Naive thymus-derived CD8-positive, alpha-beta T cell (primary cell): ENCODE measurements around the gene WDTC1. TPM values are rescaled to one million over a fixed set of nuclear protein-coding genes. Genes with fewer than 3 reads are reported as not detected.
A peak's percentile ranks its signal among the peaks of the same experiment; 100 is the strongest.

Experiments used
- ATAC-seq, 2 donors: fragments of 150-1000 bp; cut with Tn5 transposase in 1 of 2; sonication (Bioruptor Pico), chemical (Tn5 transposase) in 1 of 2; 1 replicate in 1 of 2; 2 replicates in 1 of 2; pipeline ENCODE4 v1.10.0; 2021; ENCODE audit warnings: mild to moderate bottlenecking in 2 of 2, moderate library complexity in 2 of 2
- POLR2A ChIA-PET: fragments of 350-600 bp; sonication (Branson Sonifier 250); formaldehyde crosslinking; loops from one replicate; lab custom pipeline; 2021; ENCODE audit warnings: antibody characterized with exemption; lab: Charles Lee
- DNase-seq, 10 donors: peaks; one replicate each; pipeline versions ENCODE4 v3.0.0 to v3.0.0-alpha.2; 2020 to 2022
- H3K27ac Mint-ChIP-seq, 10 donors: one replicate each; pipeline ENCODE4 v1.8.0; 2020 to 2022; ENCODE audit warnings: mild to moderate bottlenecking in 10 of 10, mixed read lengths in 10 of 10, moderate library complexity in 4 of 10, inconsistent platforms in 1 of 10
- H3K27me3 Mint-ChIP-seq, 5 donors: one replicate each; pipeline ENCODE4 v1.8.0; 2021 to 2022; ENCODE audit warnings: mixed read lengths in 5 of 5
- H3K36me3 Mint-ChIP-seq, 3 donors: one replicate each; pipeline ENCODE4 v1.8.0; 2020 to 2022; ENCODE audit warnings: mixed read lengths in 3 of 3, mild to moderate bottlenecking in 2 of 3, inconsistent platforms in 1 of 3
- H3K4me1 Mint-ChIP-seq, 4 donors: one replicate each; pipeline ENCODE4 v1.8.0; 2021 to 2022; ENCODE audit warnings: mixed read lengths in 4 of 4
- H3K4me3 Mint-ChIP-seq, 10 donors: one replicate each; pipeline ENCODE4 v1.8.0; 2020 to 2022; ENCODE audit warnings: mild to moderate bottlenecking in 10 of 10, mixed read lengths in 10 of 10, moderate library complexity in 6 of 10, inconsistent platforms in 1 of 10
- H3K9me3 Mint-ChIP-seq, 9 donors: one replicate each; pipeline ENCODE4 v1.8.0; 2020 to 2022; ENCODE audit warnings: mixed read lengths in 9 of 9, mild to moderate bottlenecking in 3 of 9, inconsistent platforms in 1 of 9, moderate library complexity in 1 of 9
- polyA plus RNA-seq, 3 donors: library from polyadenylated mRNA; unstranded; fragments of 300-500 nt; fragmentation: Illumina TruSeq; gene quantifications; one replicate each; pipeline ENCODE4 v1.2.3, GENCODE V29; 2021
- total RNA-seq, 8 experiments: library from RNA in 2 of 8; stranded (reverse) in 2 of 8; gene quantifications; one replicate each; pipeline ENCODE4 v1.2.3 and lab custom pipeline; 2021 to 2026

Gene WDTC1
- total and polyA plus RNA-seq, 5 experiments from 2014 or later = 4.0 to 58.2 (median 5.8) TPM

DNA sequence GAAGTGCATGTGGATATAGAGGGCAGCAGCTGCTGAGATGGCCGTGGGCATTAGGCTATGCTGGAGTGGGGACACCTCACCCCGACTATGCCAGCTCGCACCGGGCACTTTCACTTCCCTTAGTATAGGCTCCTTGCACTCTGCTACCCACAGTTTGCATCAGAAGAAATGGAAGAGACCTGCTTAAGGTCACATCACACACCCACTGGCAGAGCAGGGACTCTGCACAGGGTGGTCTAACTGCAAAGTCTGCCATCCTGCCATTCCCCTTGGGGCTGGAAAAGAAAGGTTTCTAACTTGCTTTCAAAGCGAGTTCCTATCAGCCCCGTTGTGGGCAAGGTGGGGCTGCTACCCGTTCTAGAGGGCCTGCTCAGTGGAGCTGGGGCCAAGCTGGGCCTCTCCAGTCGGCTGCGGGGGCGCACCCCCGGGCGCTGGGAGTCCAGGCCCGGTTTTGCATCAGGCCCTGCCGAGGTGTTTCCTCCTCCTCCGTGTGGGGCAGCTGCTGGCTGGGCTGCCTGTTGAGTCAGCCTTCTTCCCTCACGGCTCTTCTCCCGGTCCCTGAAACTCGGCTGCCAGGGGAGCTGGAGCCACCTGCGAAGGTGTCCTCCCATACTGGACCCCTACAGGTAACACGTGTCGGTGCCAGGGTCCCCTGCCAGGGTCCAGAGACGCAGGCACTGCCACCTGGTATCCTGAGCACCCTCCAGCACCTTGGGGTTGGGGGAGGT is 107.3 kb downstream of the WDTC1 start, which contains the start of gene SYTL1:
Gene SYTL1, plus strand, starts transcription at position 498 of the 728 bp plus-strand sequence. CDS start 3,313 bp downstream, outside the sequence.
- Mint-ChIP-seq H3K9me3 (no peaks in the 10 kb centered on the region), H3K27ac (peak within 1 kb of the TSS; percentile 89 to 98 (median 96)), H3K4me3 (peak within 1 kb of the TSS; percentile 87 to 100 (median 96)), H3K4me1 (peaks cover 28 to 62% (median 57%) of the 10 kb centered on the region in 4 donors), H3K27me3 (no peaks in the 10 kb centered on the region), H3K36me3 (peaks cover 0 to 17% (median 4%) of the 10 kb centered on the region in 3 donors)
- ATAC-seq = peak; percentile 66 to 73
- POLR2A ChIA-PET = interaction anchor here (0.6 to 10.3 kb wide), 12 partner anchors 8 to 321 kb away, joined by 3 to 142 read pairs (median 8); partner anchors contain the start of genes MAP3K6, TMEM222 and WDTC1
- DNase-seq = peak; percentile 50 to 78 (median 62)

DNA sequence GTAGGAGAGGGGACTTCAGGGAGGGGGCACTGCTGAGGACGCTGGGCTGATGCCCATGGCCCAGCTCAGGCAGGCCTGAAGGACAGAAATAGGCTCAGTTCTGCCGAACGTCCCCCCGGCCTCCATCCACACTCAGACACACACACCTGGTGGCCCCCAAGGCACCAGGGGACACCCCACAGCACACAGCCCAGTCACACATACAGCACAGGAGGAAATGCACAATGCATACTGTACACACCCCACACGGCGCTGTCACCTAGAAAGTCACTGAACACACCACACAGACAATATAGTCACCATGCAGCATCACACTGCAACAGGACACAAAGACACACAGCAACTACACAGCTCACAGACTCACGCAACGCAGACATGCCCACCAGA is 108.0 kb downstream of the WDTC1 start:
- Mint-ChIP-seq H3K27ac (peak overlapping the region; percentile 89 to 98 (median 96)), H3K4me3 (peak overlapping the region; percentile 87 to 100 (median 96)), H3K4me1 (peaks cover 30 to 67% (median 61%) of the 10 kb centered on the region in 4 donors), H3K36me3 (peaks cover 0 to 20% (median 4%) of the 10 kb centered on the region in 3 donors), H3K27me3 (no peaks in the 10 kb centered on the region), H3K9me3 (no peaks in the 10 kb centered on the region)
- DNase-seq (peak in 2 of 10 donors; percentile 24 to 34), ATAC-seq (peak; percentile 35 to 44)
- POLR2A ChIA-PET = interaction anchor here (0.6 to 10.3 kb wide), 14 partner anchors 10 to 330 kb away, joined by 3 to 142 read pairs (median 5); partner anchors contain the start of genes IFI6, MAP3K6 and TMEM222

DNA sequence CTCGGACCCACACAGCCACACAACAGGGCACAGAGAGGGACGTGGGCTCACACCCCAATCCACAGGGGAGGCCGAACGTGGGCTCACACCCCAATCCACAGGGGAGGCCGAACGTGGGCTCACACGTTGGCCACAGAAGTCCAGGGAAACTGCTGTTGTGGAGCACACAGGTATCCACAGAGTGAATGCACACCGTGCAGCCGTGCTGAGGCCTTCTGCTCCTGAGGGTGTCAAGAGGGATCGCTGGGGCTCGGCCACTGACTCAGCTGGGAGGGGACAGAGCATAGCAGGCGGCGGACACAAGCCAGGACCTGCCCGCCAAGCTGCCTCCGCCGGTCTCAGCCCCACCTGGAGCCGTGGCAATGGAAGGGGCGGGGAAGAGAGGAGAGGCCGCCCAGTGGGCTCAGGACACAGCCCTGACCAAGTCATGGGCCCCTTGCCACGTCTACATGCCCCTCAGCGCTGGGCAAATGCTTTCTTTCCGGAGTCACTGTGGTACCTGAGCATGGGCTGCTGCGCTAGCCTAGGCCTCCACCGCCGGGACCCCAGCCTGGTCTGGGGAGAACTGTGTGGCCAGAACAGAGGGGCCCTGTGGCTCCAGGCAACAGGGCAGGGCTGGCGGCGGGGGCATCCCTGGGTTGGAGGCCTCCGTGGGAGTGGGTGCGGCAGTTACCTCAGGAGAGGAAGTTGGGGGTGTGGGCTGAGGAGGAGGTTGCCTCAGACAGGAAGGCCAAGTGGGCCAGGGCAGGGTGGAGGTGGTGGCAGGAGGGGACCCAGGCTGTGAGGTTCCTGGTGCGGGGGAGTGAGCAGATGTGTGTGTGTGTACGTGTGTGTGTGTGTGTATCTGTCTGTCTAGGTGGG is 108.6 kb downstream of the WDTC1 start:
- H3K4me1 Mint-ChIP-seq = peaks cover 32 to 73% (median 64%) of the 10 kb centered on the region in 4 donors

GRCh38 chr1:27343639-27344025 is 109.2 kb downstream of the WDTC1 start:
- ATAC-seq (no peak), DNase-seq (no peak)
- POLR2A ChIA-PET = interaction anchor here (1.2 to 10.3 kb wide), 3 partner anchors 8 to 180 kb away, joined by 3 to 142 read pairs (median 7); no protein-coding TSS in a partner anchor
- Mint-ChIP-seq H3K27me3 (no peaks in the 10 kb centered on the region), H3K27ac (peak overlapping the region; percentile 89 to 98 (median 96)), H3K4me3 (peak overlapping the region; percentile 87 to 100 (median 96)), H3K36me3 (peaks cover 0 to 26% (median 3%) of the 10 kb centered on the region in 3 donors), H3K9me3 (no peaks in the 10 kb centered on the region), H3K4me1 (peaks cover 32 to 73% (median 63%) of the 10 kb centered on the region in 4 donors)

More for the DNA sequence above, 108.6 kb downstream of the WDTC1 start:
- no peaks in the 10 kb centered on the region for H3K27me3 Mint-ChIP-seq
- peak overlapping the region; percentile 89 to 98 (median 96) for H3K27ac Mint-ChIP-seq
- POLR2A ChIA-PET = interaction anchor here (0.7 to 10.3 kb wide), 11 partner anchors 7 to 329 kb away, joined by 3 to 142 read pairs (median 5); partner anchors contain the start of genes IFI6 and MAP3K6
- DNase-seq (peak; percentile 58 to 92 (median 78)), ATAC-seq (peak; percentile 77 to 82)
- H3K4me3 Mint-ChIP-seq = peak overlapping the region; percentile 87 to 100 (median 96)
- H3K9me3 Mint-ChIP-seq = no peaks in the 10 kb centered on the region
- peaks cover 0 to 23% (median 4%) of the 10 kb centered on the region in 3 donors for H3K36me3 Mint-ChIP-seq

GRCh38 chr1:27345272-27345671 is 110.8 kb downstream of the WDTC1 start:
- Mint-ChIP-seq H3K27ac (peak overlapping the region in 4 of 10 donors; percentile 34 to 80 (median 72)), H3K9me3 (no peaks in the 10 kb centered on the region), H3K27me3 (no peaks in the 10 kb centered on the region), H3K4me3 (peak overlapping the region in 5 of 10 donors; percentile 39 to 86 (median 62)), H3K36me3 (peaks cover 0 to 30% (median 2%) of the 10 kb centered on the region in 3 donors), H3K4me1 (peaks cover 21 to 60% (median 51%) of the 10 kb centered on the region in 4 donors)
- no peak for ATAC-seq
- DNase-seq = no peak
- POLR2A ChIA-PET = interaction anchor here (0.6 to 10.3 kb wide), 4 partner anchors 9 to 967 kb away, joined by 3 to 142 read pairs (median 4); no protein-coding TSS in a partner anchor

- peaks cover 18 to 53% (median 41%) of the 10 kb centered on the region in 4 donors for H3K4me1 Mint-ChIP-seq
- H3K9me3 Mint-ChIP-seq = no peaks in the 10 kb centered on the region
- no peaks in the 10 kb centered on the region for H3K27me3 Mint-ChIP-seq
- POLR2A ChIA-PET = interaction anchor here (0.7 to 10.3 kb wide), 4 partner anchors 10 to 1368 kb away, joined by 4 to 142 read pairs (median 6); partner anchors contain the start of genes MAP3K6 and TMEM222
- ATAC-seq = no peak
- H3K27ac Mint-ChIP-seq = peak overlapping the region in 5 of 10 donors; percentile 57 to 87 (median 74)
- H3K4me3 Mint-ChIP-seq = peak overlapping the region in 7 of 10 donors; percentile 4 to 66 (median 39)
- peaks cover 0 to 30% (median 2%) of the 10 kb centered on the region in 3 donors for H3K36me3 Mint-ChIP-seq
- no peak for DNase-seq
Measured at GRCh38 chr1:27346357-27346756, 111.9 kb downstream of the WDTC1 start.

DNA sequence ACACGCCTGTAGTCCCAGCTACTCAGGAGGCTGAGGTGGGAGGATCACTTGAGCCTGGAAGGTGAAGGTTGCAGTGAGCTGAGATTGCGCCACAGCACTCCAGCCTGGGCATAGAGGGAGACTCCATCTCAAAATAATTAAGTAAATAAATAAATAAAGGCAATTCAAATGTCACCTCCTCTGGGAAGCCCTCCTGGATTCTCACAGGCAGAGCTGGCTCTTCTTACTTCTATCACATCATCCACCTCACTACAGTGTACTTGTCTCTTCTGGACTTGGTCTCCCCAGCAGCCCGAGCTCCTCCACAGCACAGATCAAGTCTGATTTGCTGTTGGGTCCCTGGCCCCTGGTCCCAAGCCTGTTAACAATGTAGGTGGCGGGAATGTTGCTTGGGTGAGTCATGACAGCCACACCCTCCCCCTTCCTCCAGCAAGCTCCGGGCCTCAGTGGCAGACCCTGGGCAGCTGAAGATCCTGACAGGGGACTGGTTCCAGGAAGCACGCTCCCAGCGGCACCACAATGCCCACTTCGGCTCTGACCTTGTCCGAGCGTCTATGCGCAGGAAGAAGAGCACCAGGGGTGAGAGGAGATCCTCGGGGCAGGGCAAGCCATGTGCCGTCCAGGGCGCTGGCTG is 112.7 kb downstream of the WDTC1 start:
- POLR2A ChIA-PET = interaction anchor here (0.5 to 10.3 kb wide), 4 partner anchors 9 to 24 kb away, joined by 4 to 142 read pairs (median 6); partner anchors contain the start of genes MAP3K6 and TMEM222
- DNase-seq (no peak), ATAC-seq (no peak)
- peak overlapping the region in 1 of 10 donors; percentile 15 for H3K4me3 Mint-ChIP-seq
- H3K4me1 Mint-ChIP-seq = peaks cover 18 to 48% (median 38%) of the 10 kb centered on the region in 4 donors
- H3K36me3 Mint-ChIP-seq = peaks cover 0 to 36% (median 2%) of the 10 kb centered on the region in 3 donors
- H3K27ac Mint-ChIP-seq = peak overlapping the region in 5 of 10 donors; percentile 27 to 80 (median 56)
- H3K27me3 Mint-ChIP-seq = no peaks in the 10 kb centered on the region
- no peaks in the 10 kb centered on the region for H3K9me3 Mint-ChIP-seq

DNA sequence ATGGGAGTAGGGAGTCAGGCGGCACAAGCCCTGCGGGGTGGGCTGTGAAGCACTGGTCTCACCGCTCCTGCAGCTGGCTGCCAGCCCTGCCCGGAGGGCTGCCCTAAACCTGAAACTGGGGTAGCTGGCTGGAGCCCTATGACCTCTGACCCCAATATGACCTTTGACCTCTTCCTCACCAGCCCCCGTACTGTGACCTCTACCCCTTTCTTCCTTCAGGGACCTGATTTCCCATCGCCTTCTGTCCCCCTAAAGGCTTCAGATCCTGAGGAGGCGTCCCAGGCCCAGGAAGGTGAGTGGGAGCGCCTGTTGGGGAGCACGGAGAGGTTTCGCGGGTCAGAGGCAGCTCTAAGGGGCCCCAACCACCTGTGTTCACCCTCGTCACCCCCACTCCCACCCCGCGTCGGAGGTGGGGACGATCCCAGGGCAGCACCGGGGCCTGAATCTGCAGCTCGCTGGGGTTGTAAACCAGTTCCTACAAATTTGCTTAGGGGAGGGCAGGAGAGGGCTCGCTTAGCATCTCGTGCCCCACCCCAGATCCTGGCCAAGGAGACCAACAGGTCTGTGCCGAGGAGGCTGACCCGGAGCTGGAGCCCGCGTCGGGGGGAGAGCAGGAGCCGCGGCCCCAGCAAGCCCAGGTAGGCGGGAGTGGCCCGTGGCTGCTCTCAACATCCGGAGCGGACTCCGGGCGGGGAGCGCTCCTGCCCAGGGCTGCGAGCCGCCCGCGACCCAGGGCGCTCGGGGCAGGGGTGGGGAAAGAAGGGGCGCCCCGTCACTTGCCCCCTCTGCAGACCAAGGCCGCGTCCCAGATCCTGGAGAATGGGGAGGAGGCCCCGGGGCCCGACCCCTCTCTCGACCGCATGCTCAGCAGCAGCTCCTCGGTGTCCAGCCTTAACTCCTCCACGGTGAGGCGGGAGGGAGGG is 114.7 kb downstream of the WDTC1 start:
- H3K27ac Mint-ChIP-seq = peak overlapping the region in 4 of 10 donors; percentile 31 to 76 (median 69)
- POLR2A ChIA-PET = interaction anchor here (0.7 to 2.8 kb wide), 5 partner anchors 8 to 260 kb away, joined by 3 to 14 read pairs (median 6); partner anchors contain the start of gene SYTL1
- ATAC-seq = peak; percentile 62 to 93

GRCh38 chr1:27349784-27350662 is 115.6 kb downstream of the WDTC1 start:
- H3K36me3 Mint-ChIP-seq = peaks cover 0 to 37% (median 2%) of the 10 kb centered on the region in 3 donors

More for the DNA sequence above, 114.7 kb downstream of the WDTC1 start:
- H3K27me3 Mint-ChIP-seq = no peaks in the 10 kb centered on the region
- H3K4me1 Mint-ChIP-seq = peaks cover 10 to 30% (median 28%) of the 10 kb centered on the region in 4 donors
- peaks cover 0 to 39% (median 2%) of the 10 kb centered on the region in 3 donors for H3K36me3 Mint-ChIP-seq
- peak overlapping the region in 9 of 10 donors; percentile 43 to 73 (median 64) for H3K4me3 Mint-ChIP-seq
- DNase-seq = peak in 7 of 10 donors; percentile 15 to 47 (median 30)
- no peaks in the 10 kb centered on the region for H3K9me3 Mint-ChIP-seq

More at GRCh38 chr1:27349784-27350662, 115.6 kb downstream of the WDTC1 start:
- Mint-ChIP-seq H3K27me3 (no peaks in the 10 kb centered on the region), H3K27ac (peak overlapping the region in 1 of 10 donors; percentile 44), H3K9me3 (no peaks in the 10 kb centered on the region), H3K4me1 (peaks cover 7 to 24% (median 22%) of the 10 kb centered on the region in 4 donors), H3K4me3 (peak overlapping the region in 3 of 10 donors; percentile 13 to 62 (median 54))
- ATAC-seq = peak in 1 of 2 donors; percentile 58
- no peak for DNase-seq
- POLR2A ChIA-PET = interaction anchor here (0.7 to 2.8 kb wide), 5 partner anchors 8 to 259 kb away, joined by 3 to 14 read pairs (median 6); partner anchors contain the start of gene SYTL1
